ENCODE data around the gene CCDC159.

GRCh38 chr19:11373166-11373884 is 27.0 kb downstream of the CCDC159 start:
- no peak for TF ChIP-seq CTCF (optimal IDR thresholded peaks at IDR 0.05 in 1 of 3, IDR thresholded peaks at IDR 0.05 in 1 of 3, conservative IDR thresholded peaks at IDR 0.05 in 1 of 3; ENCODE audit: extremely low read depth in 1 of 3, insufficient read depth in 2 of 3, low read length in 3 of 3)
- TF ChIP-seq EZH2 (IDR thresholded peaks at IDR 0.05; ENCODE audit: low read length) = no peak

All from keratinocyte (primary cell).